Kidney glomerular epithelial cell (primary cell): ENCODE results near the gene KLHL17.

Experiments
- DNase-seq: peaks from one replicate; lab custom pipeline; 2025; lab: John Stamatoyannopoulos, UW

The KLHL17 gene

GRCh38 chr1:923131-923990, 37.0 kb upstream of the KLHL17 start, which contains the start of gene SAMD11:
SAMD11 (plus strand) TSS chr1:923923; CDS start chr1:924432, 509 bp downstream.
- no peak for DNase-seq

- DNase-seq: no peak
These were observed 36.3 kb upstream of the KLHL17 start for GRCh38 chr1:923991-924655.

GRCh38 chr1:924656-925560, 35.5 kb upstream of the KLHL17 start:
- no peak for DNase-seq

- no peak for DNase-seq
These were observed 34.6 kb upstream of the KLHL17 start for GRCh38 chr1:925561-926421.

- no peak for DNase-seq
These were observed 33.1 kb upstream of the KLHL17 start for GRCh38 chr1:927234-927633.

GRCh38 chr1:927748-928147, 32.6 kb upstream of the KLHL17 start:
- no peak for DNase-seq

- no peak for DNase-seq
These were observed 31.3 kb upstream of the KLHL17 start for GRCh38 chr1:928825-929661.

GRCh38 chr1:929712-930632, 30.4 kb upstream of the KLHL17 start:
- DNase-seq: no peak

GRCh38 chr1:930633-931138, 29.7 kb upstream of the KLHL17 start:
- DNase-seq: no peak

GRCh38 chr1:931380-932172, 28.8 kb upstream of the KLHL17 start:
- DNase-seq: no peak

- no peak for DNase-seq
These were observed 28.2 kb upstream of the KLHL17 start for GRCh38 chr1:932173-932510.

GRCh38 chr1:932776-933602, 27.4 kb upstream of the KLHL17 start:
- DNase-seq: no peak

GRCh38 chr1:933603-933940, 26.8 kb upstream of the KLHL17 start:
- no peak for DNase-seq

- no peak for DNase-seq
These were observed 25.2 kb upstream of the KLHL17 start for GRCh38 chr1:934991-935750.

GRCh38 chr1:935751-936231, 24.6 kb upstream of the KLHL17 start:
- no peak for DNase-seq

GRCh38 chr1:936348-937264, 23.8 kb upstream of the KLHL17 start:
- DNase-seq: no peak
